HG02571 (cell line): ENCODE data around the gene GNAT3.

ENCODE experiments used
- ATAC-seq: cut with Tn5 transposase; IDR thresholded peaks from one replicate; pipeline ENCODE4 v1.9.1; 2021; ENCODE audit warnings: mild to moderate bottlenecking, moderate library complexity; ENCODE audit not compliant: unreplicated experiment

The GNAT3 gene

GRCh38 chr7:80428161-80429054 lies 83.5 kb downstream of the GNAT3 start:
- ATAC-seq, result no peak

- no peak for ATAC-seq
These were observed 84.6 kb downstream of the GNAT3 start for GRCh38 chr7:80427218-80427617.

- ATAC-seq, result no peak
These were observed 91.0 kb downstream of the GNAT3 start for GRCh38 chr7:80420876-80421275.

GRCh38 chr7:80417211-80417793 lies 94.6 kb downstream of the GNAT3 start:
- ATAC-seq, result no peak

- no peak for ATAC-seq
These were observed 96.3 kb downstream of the GNAT3 start for GRCh38 chr7:80415522-80415921.

- no peak for ATAC-seq
These were observed 96.8 kb downstream of the GNAT3 start for GRCh38 chr7:80415114-80415513.

- ATAC-seq, result no peak
These were observed 97.5 kb downstream of the GNAT3 start for GRCh38 chr7:80414331-80414730.

- no peak for ATAC-seq
These were observed 98.4 kb downstream of the GNAT3 start for GRCh38 chr7:80413383-80413945.

- no peak for ATAC-seq
These were observed 99.0 kb downstream of the GNAT3 start for GRCh38 chr7:80412842-80413241.

GRCh38 chr7:80411621-80412020 lies 100.2 kb downstream of the GNAT3 start:
- no peak for ATAC-seq

- ATAC-seq, result no peak
These were observed 101.8 kb downstream of the GNAT3 start for GRCh38 chr7:80410081-80410480.
